GM18508 (cell line): Measurements from ENCODE around the gene MICALL1.
A peak's percentile ranks its signal among the peaks of the same experiment; 100 is the strongest.
"Not testable (repeated sequence)": the region's sequence is repeated elsewhere in the genome, so short reads cannot be mapped to it uniquely, and the experiment has no call there.

ENCODE experiments used
- ATAC-seq: cut with Tn5 transposase; IDR thresholded peaks from one replicate; pipeline ENCODE4 v1.9.1; 2021; ENCODE audit warnings: moderate number of reproducible peaks; ENCODE audit not compliant: insufficient read depth, unreplicated experiment

MICALL1 gene

GRCh38 chr22:37926771-37927636 is 20.9 kb downstream of the MICALL1 start:
- no peak for ATAC-seq

GRCh38 chr22:37927637-37927936 is 21.5 kb downstream of the MICALL1 start:
- ATAC-seq = no peak

GRCh38 chr22:37929390-37929789 is 23.3 kb downstream of the MICALL1 start:
- ATAC-seq = no peak

- no peak for ATAC-seq
These were observed 24.3 kb downstream of the MICALL1 start for GRCh38 chr22:37930270-37930951.

- no peak for ATAC-seq
These were observed 24.9 kb downstream of the MICALL1 start for GRCh38 chr22:37930952-37931440.

- no peak for ATAC-seq
These were observed 25.8 kb downstream of the MICALL1 start for GRCh38 chr22:37931893-37932389.

GRCh38 chr22:37932401-37932800 is 26.3 kb downstream of the MICALL1 start:
- no peak for ATAC-seq

- ATAC-seq = no peak
These were observed 26.9 kb downstream of the MICALL1 start for GRCh38 chr22:37932821-37933578.

GRCh38 chr22:37933711-37934376 is 27.7 kb downstream of the MICALL1 start:
- no peak for ATAC-seq

GRCh38 chr22:37940698-37941376 is 34.7 kb downstream of the MICALL1 start:
- no peak for ATAC-seq

GRCh38 chr22:37942133-37942532 is 36.0 kb downstream of the MICALL1 start:
- no peak for ATAC-seq

GRCh38 chr22:37943136-37943824 is 37.2 kb downstream of the MICALL1 start:
- ATAC-seq = no peak

GRCh38 chr22:37943825-37944198 is 37.7 kb downstream of the MICALL1 start:
- no peak for ATAC-seq

- not testable (repeated sequence) for ATAC-seq
These were observed 38.3 kb downstream of the MICALL1 start for GRCh38 chr22:37944423-37944822.

- ATAC-seq = not testable (repeated sequence)
These were observed 41.2 kb downstream of the MICALL1 start for GRCh38 chr22:37947142-37947795.

GRCh38 chr22:37951305-37951704 is 45.2 kb downstream of the MICALL1 start:
- ATAC-seq = no peak

- not testable (repeated sequence) for ATAC-seq
These were observed 46.5 kb downstream of the MICALL1 start for GRCh38 chr22:37952629-37953028.

- ATAC-seq = peak; percentile 22
These were observed 47.0 kb downstream of the MICALL1 start for GRCh38 chr22:37953062-37953436.
